ENCODE data around the gene PTPRN2.

The PTPRN2 gene

GRCh38 chr7:157524731-157525130 is 1062.9 kb downstream of the PTPRN2 start:
- no peak for DNase-seq (ENCODE audit: low spot score)

GRCh38 chr7:157523766-157524421 is 1063.7 kb downstream of the PTPRN2 start:
- DNase-seq (ENCODE audit: low spot score) = no peak

GRCh38 chr7:157523371-157523765 is 1064.3 kb downstream of the PTPRN2 start:
- DNase-seq (ENCODE audit: low spot score) = no peak

- DNase-seq (ENCODE audit: low spot score) = no peak
Observed at GRCh38 chr7:157522954-157523353, 1064.7 kb downstream of the PTPRN2 start.

- DNase-seq (ENCODE audit: low spot score) = no peak
Observed at GRCh38 chr7:157522189-157522588, 1065.4 kb downstream of the PTPRN2 start.

- DNase-seq (ENCODE audit: low spot score) = no peak
Observed at GRCh38 chr7:157521752-157522151, 1065.9 kb downstream of the PTPRN2 start.

GRCh38 chr7:157521061-157521731 is 1066.4 kb downstream of the PTPRN2 start:
- no peak for DNase-seq (ENCODE audit: low spot score)

GRCh38 chr7:157520249-157520648 is 1067.4 kb downstream of the PTPRN2 start:
- no peak for DNase-seq (ENCODE audit: low spot score)

- DNase-seq (ENCODE audit: low spot score) = no peak
Observed at GRCh38 chr7:157519798-157520244, 1067.8 kb downstream of the PTPRN2 start.

- no peak for DNase-seq (ENCODE audit: low spot score)
Observed at GRCh38 chr7:157519246-157519645, 1068.4 kb downstream of the PTPRN2 start.

GRCh38 chr7:157518514-157519175 is 1069.0 kb downstream of the PTPRN2 start:
- DNase-seq (ENCODE audit: low spot score) = no peak

- no peak for DNase-seq (ENCODE audit: low spot score)
Observed at GRCh38 chr7:157517782-157518513, 1069.7 kb downstream of the PTPRN2 start.

GRCh38 chr7:157516911-157517781 is 1070.5 kb downstream of the PTPRN2 start:
- no peak for DNase-seq (ENCODE audit: low spot score)

GRCh38 chr7:157516311-157516710 is 1071.3 kb downstream of the PTPRN2 start:
- DNase-seq (ENCODE audit: low spot score) = no peak

GRCh38 chr7:157515342-157516041 is 1072.1 kb downstream of the PTPRN2 start:
- DNase-seq (ENCODE audit: low spot score) = no peak

- no peak for DNase-seq (ENCODE audit: low spot score)
Observed at GRCh38 chr7:157514746-157515145, 1072.9 kb downstream of the PTPRN2 start.

GRCh38 chr7:157514306-157514705 is 1073.3 kb downstream of the PTPRN2 start:
- DNase-seq (ENCODE audit: low spot score) = no peak

- no peak for DNase-seq (ENCODE audit: low spot score)
Observed at GRCh38 chr7:157513682-157514081, 1073.9 kb downstream of the PTPRN2 start.

- no peak for DNase-seq (ENCODE audit: low spot score)
Observed at GRCh38 chr7:157513162-157513621, 1074.4 kb downstream of the PTPRN2 start.

GRCh38 chr7:157509226-157509625 is 1078.4 kb downstream of the PTPRN2 start:
- no peak for DNase-seq (ENCODE audit: low spot score)

- DNase-seq (ENCODE audit: low spot score) = no peak
Observed at GRCh38 chr7:157508477-157508881, 1079.1 kb downstream of the PTPRN2 start.

Data from D341Med (cell line).